ENCODE results near the gene TSGA10.

Gene TSGA10

GRCh38 chr2:99152199-99152895 is 2.4 kb downstream of the TSGA10 start:
- DNase-seq, result no peak

GRCh38 chr2:99150706-99151105 is 4.0 kb downstream of the TSGA10 start:
- peak; percentile 12 to 79 (median 44) for DNase-seq

DNA sequence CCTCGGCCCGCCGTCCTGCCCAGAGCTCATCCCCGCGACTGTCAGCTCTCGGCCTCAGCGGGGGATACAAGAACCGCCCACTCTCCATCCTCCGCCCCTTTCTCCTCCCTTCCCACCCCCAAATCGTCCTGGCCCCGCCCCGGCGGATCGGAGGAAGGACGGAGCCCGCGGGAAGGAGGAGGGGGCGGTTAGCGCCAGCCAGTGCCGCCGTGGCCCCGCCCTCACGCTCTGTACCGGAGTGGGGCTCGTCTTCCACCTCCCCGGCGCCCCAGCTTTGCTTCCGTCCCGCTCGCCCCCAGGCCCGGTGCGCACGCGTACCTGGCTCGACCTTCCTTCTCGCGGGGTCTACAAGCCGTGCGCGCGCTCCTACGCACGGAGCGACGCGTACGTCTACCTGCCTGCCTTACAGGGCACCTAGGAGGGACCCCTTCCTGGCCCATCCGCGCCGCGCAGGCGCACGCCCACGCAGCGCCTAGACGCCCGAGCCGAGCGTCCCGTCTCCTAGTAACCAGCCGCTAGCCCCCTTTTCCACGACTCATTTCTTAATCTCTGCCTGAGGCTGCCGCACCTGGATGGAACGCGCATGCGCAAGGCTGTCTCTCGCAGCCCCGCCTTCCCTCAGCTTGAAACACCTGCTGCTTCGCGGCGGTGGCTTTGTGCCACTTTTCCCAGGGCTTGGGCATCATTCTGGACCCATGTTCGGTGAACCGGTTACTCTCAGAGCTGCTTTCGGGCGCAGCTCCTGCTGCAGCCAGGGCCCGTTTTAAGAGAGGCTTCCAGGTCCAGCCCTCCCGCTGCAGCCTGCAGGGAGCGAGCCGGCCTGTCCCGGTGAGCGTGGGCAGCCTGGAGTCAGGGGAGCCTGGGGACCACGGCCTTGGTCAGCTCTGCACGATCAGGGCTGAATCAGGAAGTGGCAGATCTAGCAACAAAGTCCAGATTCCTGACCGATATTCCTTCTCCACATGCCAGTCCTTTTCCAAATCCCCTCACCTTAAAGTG is 13.3 kb downstream of the TSGA10 start, which contains the start of gene C2orf15:
Gene C2orf15, plus strand, starts transcription at position 598 of the 999 bp plus-strand sequence. CDS start 8,852 bp downstream, outside the sequence.
- peak; percentile 88 to 97 (median 93) for DNase-seq

- DNase-seq, result peak; percentile 42 to 76 (median 60)
Measured at GRCh38 chr2:99140860-99141109, 14.0 kb downstream of the TSGA10 start.

DNA sequence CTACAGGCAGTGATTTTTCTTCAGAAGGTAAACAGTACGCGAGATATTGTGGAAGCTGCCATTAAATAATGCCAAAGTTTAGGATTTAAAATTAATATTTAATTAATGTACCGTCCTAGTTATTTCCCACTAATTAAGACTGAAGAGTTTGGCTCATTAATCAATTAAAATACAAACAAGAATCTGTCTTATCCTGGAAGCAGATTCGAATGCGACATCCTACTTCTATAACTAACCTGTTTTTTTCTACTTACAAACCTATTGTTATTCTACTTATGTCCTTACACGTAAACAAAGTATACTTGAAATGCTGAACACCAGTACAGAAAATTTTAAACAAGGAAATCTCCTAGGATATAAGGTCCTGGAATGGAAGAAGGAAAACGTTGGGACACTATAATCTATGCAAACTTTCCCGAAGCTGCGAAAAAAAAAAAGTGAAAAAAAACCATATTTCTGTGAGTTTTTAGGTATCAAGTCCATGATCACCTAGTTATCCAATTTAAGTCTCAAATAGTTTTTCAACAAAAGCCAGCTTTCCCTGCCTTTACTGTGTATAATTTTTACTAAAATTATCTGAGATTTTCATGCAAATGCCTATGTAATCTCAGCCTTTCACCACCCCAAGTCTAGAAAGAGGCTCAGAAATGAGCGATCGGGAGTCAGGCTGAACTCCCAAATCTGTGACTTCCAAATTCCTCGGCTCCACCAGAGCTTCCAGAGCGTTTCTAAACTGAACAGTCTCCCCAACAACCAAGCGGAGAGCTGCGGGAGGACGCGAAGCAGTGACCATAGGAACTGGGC is 14.5 kb downstream of the TSGA10 start:
- no peak for DNase-seq

GRCh38 chr2:99139003-99139402 is 15.7 kb downstream of the TSGA10 start:
- DNase-seq, result no peak

GRCh38 chr2:99135044-99135556 is 19.6 kb downstream of the TSGA10 start:
- DNase-seq, result peak in 1 of 4 experiments; percentile 17

- DNase-seq, result peak in 3 of 4 experiments; percentile 24 to 51 (median 38)
Measured at GRCh38 chr2:99127981-99128380, 26.8 kb downstream of the TSGA10 start.

- DNase-seq, result no peak
Measured at GRCh38 chr2:99112617-99113016, 42.1 kb downstream of the TSGA10 start.

- DNase-seq, result no peak
Measured at GRCh38 chr2:99111945-99112344, 42.8 kb downstream of the TSGA10 start.

- DNase-seq, result no peak
Measured at GRCh38 chr2:99111236-99111635, 43.5 kb downstream of the TSGA10 start.

DNA sequence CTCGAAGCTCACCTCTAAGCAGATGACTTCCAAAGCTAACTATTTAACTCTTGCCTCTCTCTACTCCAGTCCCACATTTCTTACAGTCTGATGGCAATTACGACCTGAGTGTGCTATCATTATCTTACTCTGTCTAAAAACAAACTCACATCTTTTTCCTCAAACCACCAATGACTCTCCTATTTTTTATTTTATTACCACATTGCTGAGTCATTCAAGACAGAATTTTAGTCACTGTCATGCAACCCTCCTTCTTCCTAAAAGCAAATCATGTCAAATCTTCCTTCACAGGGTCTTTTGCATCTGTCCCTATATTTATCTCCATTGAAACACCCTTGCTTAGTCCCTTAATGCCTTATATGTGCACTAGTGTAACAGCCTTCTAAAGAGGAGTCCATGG is 47.8 kb downstream of the TSGA10 start:
- DNase-seq, result peak in 2 of 4 experiments; percentile 24 to 33

GRCh38 chr2:99104006-99104405 is 50.7 kb downstream of the TSGA10 start:
- no peak for DNase-seq

- peak; percentile 4 to 44 (median 27) for DNase-seq
Measured at GRCh38 chr2:99101697-99102096, 53.0 kb downstream of the TSGA10 start.

DNA sequence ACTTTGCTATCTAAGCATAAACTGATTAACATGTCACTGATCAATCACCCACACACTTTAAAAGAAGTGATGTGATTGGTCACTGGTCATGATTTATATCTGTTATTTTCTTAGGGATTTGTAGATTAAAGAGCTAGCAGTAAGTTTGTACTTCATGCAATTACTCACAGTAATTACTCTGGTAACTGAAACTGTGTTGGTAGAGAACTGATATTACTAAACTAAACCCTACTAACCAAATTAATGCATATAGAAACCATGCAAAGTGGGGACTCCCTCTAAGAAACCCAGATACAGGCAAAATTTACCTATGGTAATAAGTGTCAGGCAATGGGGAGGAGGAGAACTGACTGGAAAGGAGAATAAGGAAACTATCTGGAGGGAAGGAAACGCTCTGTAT is 58.0 kb downstream of the TSGA10 start:
- DNase-seq, result no peak

DNA sequence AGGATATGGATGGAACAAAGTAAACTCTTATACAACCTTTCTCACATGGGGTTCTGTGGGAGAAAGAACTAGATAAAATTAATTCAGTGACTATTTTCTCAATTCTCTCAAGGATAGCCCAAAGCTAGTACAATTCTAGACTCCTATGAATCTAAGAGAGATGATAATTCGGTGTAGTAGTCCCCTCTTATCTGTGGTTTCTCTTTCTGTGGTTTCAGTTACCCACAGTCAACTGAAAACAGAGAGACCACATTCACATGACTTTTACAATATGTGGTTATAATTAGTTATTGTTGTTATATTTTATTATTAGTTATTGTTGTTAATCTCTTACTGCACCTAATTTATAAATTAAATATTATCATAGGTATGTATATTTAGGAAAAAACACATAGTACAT is 66.7 kb downstream of the TSGA10 start:
- no peak for DNase-seq

DNA sequence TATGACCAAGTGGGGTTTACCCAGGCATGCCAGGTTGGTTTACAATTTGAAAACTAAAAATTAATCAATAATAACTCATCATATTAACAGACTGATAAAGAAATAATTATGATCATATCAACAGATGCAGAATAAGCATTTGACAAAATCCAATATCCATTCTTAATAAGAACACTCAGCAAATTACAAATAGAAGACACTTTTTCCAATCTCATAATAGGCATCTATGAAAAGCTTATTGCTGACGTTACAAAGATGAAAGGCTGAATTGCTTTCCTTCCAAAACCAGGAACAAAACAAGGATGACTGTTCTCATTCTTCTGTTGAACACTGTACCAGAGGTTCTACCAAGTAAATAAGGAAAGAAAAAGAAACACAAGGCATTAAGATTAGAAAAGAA is 68.4 kb downstream of the TSGA10 start:
- DNase-seq, result no peak

GRCh38 chr2:99085421-99085820 is 69.3 kb downstream of the TSGA10 start:
- peak; percentile 5 to 57 (median 42) for DNase-seq

- no peak for DNase-seq
Measured at GRCh38 chr2:99084256-99084655, 70.5 kb downstream of the TSGA10 start.

DNA sequence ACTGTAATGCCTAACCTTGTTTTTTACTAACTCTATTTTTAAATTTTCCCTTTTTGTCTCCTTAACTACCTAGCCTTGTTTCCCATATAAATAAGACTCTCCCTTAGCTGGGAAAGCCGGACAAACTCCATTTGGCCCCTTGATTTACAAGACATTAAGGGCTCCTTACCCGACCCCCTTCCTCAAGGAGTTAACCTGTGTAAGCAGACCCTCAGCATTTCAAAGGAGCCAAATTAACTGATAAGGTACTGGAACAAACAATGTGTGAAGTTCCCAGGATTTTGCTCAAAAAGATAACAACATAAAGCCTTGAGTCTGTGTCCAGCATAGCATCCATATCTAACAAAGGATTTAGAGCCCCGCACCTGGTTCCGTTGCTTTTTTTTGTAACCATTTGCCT is 72.9 kb downstream of the TSGA10 start:
- no peak for DNase-seq

- DNase-seq, result no peak
Measured at GRCh38 chr2:99079226-99079625, 75.5 kb downstream of the TSGA10 start.

GRCh38 chr2:99072551-99072950 is 82.2 kb downstream of the TSGA10 start:
- DNase-seq, result no peak
